Testis (tissue), 2 donors: ENCODE measurements around the gene USP32.
"Not testable (repeated sequence)": the region's sequence is repeated elsewhere in the genome, so short reads cannot be mapped to it uniquely, and the experiment has no call there.

Experiments used
- POLR2A ChIP-seq: fragments of 450-650 bp; IDR thresholded peaks from one replicate; pipeline ENCODE4 v1.6.1; 2017; ENCODE audit warnings: antibody characterized with exemption, mild to moderate bottlenecking, moderate library complexity
- TF ChIP-seq, protein P1 (sequence below), 3 experiments: fragments of 450-650 bp in 2 of 3; fragments of 200-600 bp in 1 of 3; sonication (generic) in 1 of 3; IDR thresholded peaks; one replicate each; pipeline ENCODE4 v1.5.1; 2016 to 2019; ENCODE audit warnings: antibody characterized with exemption in 3 of 3, mild to moderate bottlenecking in 2 of 3, moderate library complexity in 1 of 3

DNA sequence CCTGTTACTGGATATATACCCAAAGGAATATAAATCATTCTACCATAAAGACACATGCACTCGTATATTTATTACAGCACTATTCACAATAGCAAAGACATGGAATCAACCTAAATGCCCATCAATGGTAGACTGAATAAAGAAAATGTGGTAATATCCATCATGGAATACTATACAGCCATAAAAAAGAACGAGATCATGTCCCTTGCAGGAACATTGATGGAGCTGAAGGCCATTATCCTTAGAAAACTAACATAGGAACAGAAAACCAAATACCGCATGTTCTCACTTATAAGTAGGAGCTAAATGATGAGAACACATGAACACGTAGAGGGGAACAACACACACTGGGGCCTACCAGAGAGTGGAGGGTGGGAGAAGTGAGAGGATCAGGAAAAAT, 27.1 kb upstream of the USP32 start:
- TF ChIP-seq, protein P1, sequence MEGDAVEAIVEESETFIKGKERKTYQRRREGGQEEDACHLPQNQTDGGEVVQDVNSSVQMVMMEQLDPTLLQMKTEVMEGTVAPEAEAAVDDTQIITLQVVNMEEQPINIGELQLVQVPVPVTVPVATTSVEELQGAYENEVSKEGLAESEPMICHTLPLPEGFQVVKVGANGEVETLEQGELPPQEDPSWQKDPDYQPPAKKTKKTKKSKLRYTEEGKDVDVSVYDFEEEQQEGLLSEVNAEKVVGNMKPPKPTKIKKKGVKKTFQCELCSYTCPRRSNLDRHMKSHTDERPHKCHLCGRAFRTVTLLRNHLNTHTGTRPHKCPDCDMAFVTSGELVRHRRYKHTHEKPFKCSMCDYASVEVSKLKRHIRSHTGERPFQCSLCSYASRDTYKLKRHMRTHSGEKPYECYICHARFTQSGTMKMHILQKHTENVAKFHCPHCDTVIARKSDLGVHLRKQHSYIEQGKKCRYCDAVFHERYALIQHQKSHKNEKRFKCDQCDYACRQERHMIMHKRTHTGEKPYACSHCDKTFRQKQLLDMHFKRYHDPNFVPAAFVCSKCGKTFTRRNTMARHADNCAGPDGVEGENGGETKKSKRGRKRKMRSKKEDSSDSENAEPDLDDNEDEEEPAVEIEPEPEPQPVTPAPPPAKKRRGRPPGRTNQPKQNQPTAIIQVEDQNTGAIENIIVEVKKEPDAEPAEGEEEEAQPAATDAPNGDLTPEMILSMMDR (IDR thresholded peaks at IDR 0.05) = not testable (repeated sequence)
- TF ChIP-seq POLR2A = not testable (repeated sequence)
